Measurements from ENCODE around the gene PRPS1L1.

PRPS1L1 gene

DNA sequence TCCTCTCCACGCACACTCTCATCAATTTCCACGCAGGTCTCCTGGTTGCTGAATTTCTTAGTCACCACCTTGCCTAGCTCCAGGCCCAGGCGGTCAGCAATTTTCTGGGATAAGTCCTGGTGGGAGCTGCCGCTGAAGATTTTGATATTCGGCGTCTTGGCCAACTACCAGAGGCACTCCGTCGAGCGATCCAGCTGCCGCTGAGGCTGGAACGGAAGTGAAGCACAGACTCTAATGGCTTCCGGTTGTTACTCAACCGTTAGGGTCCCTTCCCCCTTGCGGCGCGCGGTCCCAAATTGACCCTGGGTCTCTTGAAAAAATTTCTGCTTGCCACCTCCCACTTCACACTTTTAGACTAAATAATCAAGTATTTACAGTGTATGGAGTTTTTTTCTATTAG, at the start of gene PRPS1L1:
Gene PRPS1L1 (minus strand): TSS at position 219 of the 400 bp plus-strand sequence.
- DNase-seq: no peak

- DNase-seq: no peak
Measured at GRCh38 chr7:18076461-18076860, 48.8 kb upstream of the PRPS1L1 start.

DNA sequence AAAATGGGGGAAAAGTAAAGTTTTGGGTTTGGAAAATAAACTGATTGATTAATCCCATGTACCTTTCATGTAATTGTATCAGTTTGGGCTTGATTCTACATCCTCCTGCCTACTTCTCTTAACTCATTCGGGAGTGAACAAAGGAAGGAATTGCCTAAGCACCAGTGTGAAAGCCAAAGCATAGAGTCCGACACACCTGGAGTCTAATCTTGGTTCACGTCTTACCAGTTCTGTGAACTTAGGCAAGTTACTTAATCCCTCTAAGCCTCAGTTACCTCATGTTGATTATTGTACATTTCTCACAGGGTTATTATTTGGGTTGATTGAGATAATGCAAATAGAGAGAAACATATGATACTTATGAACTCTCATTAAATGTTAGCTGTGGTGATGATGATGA, 41.1 kb upstream of the PRPS1L1 start:
- DNase-seq: no peak

GRCh38 chr7:18064242-18064838, 36.7 kb upstream of the PRPS1L1 start:
- peak; percentile 36 for DNase-seq

DNA sequence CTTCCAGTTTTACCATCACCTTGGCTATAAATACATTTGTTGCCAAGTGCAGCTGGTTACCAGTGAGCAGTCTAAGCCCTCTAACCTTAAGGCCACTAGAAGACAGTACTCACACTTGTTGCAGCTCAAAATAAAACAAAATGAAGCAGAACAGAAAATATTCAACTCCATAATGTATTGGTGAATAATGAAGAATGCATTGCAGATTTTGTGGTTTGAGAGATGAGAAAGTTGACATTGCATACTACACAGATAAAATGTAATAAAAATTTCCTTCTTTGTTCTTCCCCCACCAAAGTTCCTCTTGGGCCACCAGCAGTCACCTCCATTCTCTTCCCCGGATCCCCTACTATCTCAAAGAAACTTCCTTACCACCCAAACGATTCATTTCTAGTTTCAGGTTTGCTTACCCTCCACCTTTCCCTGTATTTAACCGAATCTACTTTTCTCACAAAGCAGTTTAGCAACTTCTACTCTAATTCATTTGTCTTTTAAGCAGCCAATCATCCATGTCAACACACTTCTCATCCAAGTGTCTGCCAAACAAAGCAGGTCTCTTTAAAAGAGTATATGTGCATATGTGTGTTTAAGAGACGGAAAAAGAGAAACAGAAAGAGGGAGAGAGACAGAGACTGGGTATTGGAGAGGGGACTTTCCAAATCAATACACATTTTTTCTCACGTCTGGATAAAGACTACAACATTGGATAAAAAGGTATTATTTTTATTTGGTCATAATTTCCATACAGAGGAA, 35.7 kb upstream of the PRPS1L1 start:
- no peak for DNase-seq

DNA sequence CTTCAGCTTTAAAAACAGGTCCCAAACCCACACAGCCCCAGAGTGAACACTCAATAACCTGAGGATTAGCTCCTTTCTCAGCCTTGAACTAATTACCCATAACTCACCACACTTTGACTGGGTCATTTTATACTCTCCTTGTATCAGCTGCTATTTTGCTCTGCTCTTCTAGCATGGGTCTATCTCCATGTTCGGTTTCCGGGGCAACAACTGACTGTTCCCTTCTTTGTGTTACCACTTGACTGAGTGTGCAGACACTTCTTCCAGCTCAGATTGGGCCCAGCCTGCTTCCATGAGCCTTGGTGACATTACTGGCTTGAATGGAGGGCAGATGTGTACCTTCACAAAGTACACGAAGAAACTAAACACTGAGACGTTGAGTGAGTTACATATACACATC, 31.5 kb upstream of the PRPS1L1 start:
- DNase-seq: no peak

- no peak for DNase-seq
Measured at GRCh38 chr7:18053941-18054340, 26.3 kb upstream of the PRPS1L1 start.

- no peak for DNase-seq
Measured at GRCh38 chr7:18053177-18053928, 25.7 kb upstream of the PRPS1L1 start.

- DNase-seq: no peak
Measured at GRCh38 chr7:18049262-18049661, 21.6 kb upstream of the PRPS1L1 start.

- no peak for DNase-seq
Measured at GRCh38 chr7:18046601-18047000, 19.0 kb upstream of the PRPS1L1 start.

- no peak for DNase-seq
Measured at GRCh38 chr7:18045171-18045570, 17.5 kb upstream of the PRPS1L1 start.

DNA sequence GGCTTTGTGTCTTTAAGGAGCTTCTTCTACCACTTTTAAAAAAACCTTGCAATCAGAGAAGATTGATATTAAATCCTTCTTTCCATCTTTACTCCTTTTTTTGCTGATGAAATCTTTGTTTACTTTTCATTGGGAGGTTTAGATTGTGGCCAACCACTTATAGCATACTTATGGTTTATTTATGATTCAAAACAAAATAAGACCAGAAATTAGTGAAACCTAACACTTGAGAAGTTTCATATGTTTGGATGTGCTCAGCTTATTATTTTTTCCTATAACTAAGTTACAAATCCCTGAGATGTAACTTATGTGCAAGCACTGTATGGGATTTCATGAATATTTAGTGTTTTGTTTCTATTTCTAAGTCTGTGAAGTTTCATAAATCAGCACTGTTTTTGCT, 13.5 kb upstream of the PRPS1L1 start:
- DNase-seq: no peak

- peak; percentile 66 for DNase-seq
Measured at GRCh38 chr7:18040196-18040595, 12.6 kb upstream of the PRPS1L1 start.

DNA sequence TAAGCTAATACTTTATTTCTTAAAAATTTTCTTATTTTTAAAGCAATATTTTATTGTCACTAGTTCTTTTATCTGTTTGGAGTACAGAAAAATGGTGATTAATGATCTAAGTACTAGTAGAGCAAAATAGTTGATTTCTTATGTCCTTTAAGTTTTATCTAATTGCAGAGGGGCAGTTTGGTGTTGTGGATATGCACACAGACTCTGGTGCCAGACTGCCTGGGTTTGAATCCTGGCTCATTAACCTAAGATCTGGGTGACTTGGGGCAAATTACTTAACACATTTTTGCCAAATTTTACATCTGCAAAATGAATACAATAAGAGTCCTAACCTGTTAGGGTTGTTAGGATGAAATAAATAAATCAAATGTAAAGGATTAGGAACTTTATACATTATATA, 10.7 kb upstream of the PRPS1L1 start:
- no peak for DNase-seq

DNA sequence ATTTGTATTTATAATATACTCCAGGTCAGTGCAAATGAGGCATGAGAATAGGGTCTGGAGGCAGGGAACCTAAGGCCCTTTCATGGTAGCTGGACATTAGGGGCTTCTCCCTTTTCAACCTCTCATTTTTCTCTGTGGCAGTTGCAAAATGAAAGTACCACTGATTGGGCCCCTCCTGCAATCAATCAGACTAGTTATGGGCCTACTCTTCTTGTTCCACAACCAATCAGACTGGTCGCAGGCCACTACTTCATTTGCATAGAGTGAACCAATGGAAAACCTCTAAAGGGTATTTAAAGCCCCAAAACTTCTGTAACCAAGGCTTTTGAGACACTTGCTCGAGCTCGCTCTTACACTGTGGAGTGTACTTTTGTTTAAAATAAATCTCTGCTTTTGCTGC, 10.0 kb upstream of the PRPS1L1 start:
- no peak for DNase-seq

- DNase-seq: no peak
Measured at GRCh38 chr7:18036783-18037182, 9.1 kb upstream of the PRPS1L1 start.

GRCh38 chr7:18030758-18031157, 3.1 kb upstream of the PRPS1L1 start:
- no peak for DNase-seq

DNA sequence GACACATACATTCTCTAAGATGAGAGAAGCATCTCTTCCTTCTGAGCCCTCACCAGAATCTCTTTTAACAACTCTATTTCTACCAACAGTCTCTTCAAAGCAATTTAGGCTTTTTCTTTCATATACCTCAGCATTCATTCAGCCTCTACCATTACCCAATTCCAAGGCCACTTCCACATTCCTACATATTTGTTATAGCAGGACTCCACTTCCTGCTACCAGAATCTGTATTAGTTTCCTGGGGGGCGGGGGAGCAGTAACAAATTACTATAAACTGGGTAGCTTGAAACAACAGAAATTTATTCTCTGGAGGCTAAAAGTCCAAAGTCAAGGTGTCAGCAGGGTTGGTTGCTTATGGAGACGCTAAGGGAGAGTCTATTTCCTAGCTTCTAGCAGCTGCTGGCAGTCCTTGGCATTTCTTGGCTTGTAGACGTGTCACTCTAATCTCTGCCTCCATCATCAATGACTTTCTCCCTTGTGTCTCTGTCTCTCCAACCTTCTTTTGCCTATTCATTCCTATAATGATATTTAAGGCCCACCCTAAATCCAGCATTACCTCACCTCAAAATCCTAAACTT, 7.4 kb downstream of the PRPS1L1 start:
- DNase-seq: peak; percentile 61

DNA sequence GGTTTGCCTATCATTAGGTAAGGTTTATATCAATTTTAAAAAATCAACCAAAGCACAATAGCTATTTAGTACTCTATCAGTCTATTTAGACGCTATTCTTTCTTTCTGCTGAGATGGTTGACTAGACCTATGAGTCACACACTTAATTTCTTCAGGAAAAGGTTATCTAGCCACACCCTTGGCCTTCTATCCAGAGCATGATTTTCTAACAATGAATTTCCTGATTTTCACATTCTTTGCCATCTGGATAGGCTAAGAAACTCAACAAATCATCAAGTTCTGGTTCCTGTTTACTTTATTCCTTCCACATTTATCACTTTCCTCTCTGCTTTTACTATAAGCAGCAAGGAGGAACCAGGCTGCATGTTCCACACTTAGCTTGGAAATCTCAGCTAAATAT, 8.1 kb downstream of the PRPS1L1 start:
- peak; percentile 65 for DNase-seq

GRCh38 chr7:18018296-18019215, 9.1 kb downstream of the PRPS1L1 start:
- DNase-seq: no peak

- DNase-seq: no peak
Measured at GRCh38 chr7:18016547-18017444, 10.8 kb downstream of the PRPS1L1 start.
